Suprapubic skin (tissue), 4 donors: Measurements from ENCODE around the gene EPSTI1. TPM values are rescaled to one million over a fixed set of nuclear protein-coding genes. Genes with fewer than 3 reads are reported as not detected.

Experiments used
- DNase-seq, 2 donors: peaks; one replicate each; pipeline ENCODE4 v3.0.0-alpha.2; 2019; ENCODE audit warnings: low spot score in 2 of 2
- H3K27ac ChIP-seq: fragments of 200-600 bp; sonication (generic); one replicate; pipeline ENCODE4 v1.5.1; 2019
- H3K27me3 ChIP-seq: fragments of 200-600 bp; sonication (generic); one replicate; pipeline ENCODE4 v1.5.1; 2019
- H3K36me3 ChIP-seq: fragments of 200-600 bp; sonication (generic); one replicate; pipeline ENCODE4 v1.5.1; 2019
- H3K4me1 ChIP-seq: fragments of 200-600 bp; sonication (generic); one replicate; pipeline ENCODE4 v1.5.1; 2019
- H3K4me3 ChIP-seq: fragments of 200-600 bp; sonication (generic); one replicate; pipeline ENCODE4 v1.5.1; 2019; ENCODE audit warnings: mild to moderate bottlenecking
- H3K9me3 ChIP-seq: fragments of 200-600 bp; sonication (generic); one replicate; pipeline ENCODE4 v1.5.1; 2019
- EP300 ChIP-seq: sonication (generic); formaldehyde crosslinking; IDR thresholded peaks from one replicate; pipeline ENCODE4 v1.6.1; 2017; ENCODE audit warnings: antibody characterized with exemption
- POLR2A ChIP-seq, 2 donors: fragments of 450-650 bp; IDR thresholded peaks; one replicate each; pipeline ENCODE4 v1.6.1; 2017; ENCODE audit warnings: antibody characterized with exemption in 2 of 2, mild to moderate bottlenecking in 2 of 2, moderate library complexity in 2 of 2
- POLR2AphosphoS5 ChIP-seq, 3 donors: sonication (generic); formaldehyde crosslinking; IDR thresholded peaks; one replicate each; pipeline ENCODE4 v1.6.1; 2017; ENCODE audit warnings: antibody characterized with exemption in 3 of 3
- WGBS: methylation state at CpG from one replicate; pipeline ENCODE4 v1.1.5; 2018; 5-methylcytosine and 5-hydroxymethylcytosine counted together
- total RNA-seq, 4 donors: library from RNA; depleted of rRNA; stranded (reverse); fragments of >200 nt; gene quantifications; one replicate each; pipeline ENCODE4 v1.1.0, GENCODE V29; 2016
- TF ChIP-seq, protein P1 (sequence below), 2 donors: fragments of 200-600 bp in 1 of 2; fragments of 450-650 bp in 1 of 2; sonication (generic) in 1 of 2; IDR thresholded peaks; one replicate each; pipeline ENCODE4 v1.5.1; 2016 to 2019; ENCODE audit warnings: antibody characterized with exemption in 2 of 2, mild to moderate bottlenecking in 1 of 2, moderate library complexity in 1 of 2

Gene EPSTI1
- total RNA-seq, 4 donors from 2014 or later, result 0.53 to 2.7 (median 1.1) TPM

DNA sequence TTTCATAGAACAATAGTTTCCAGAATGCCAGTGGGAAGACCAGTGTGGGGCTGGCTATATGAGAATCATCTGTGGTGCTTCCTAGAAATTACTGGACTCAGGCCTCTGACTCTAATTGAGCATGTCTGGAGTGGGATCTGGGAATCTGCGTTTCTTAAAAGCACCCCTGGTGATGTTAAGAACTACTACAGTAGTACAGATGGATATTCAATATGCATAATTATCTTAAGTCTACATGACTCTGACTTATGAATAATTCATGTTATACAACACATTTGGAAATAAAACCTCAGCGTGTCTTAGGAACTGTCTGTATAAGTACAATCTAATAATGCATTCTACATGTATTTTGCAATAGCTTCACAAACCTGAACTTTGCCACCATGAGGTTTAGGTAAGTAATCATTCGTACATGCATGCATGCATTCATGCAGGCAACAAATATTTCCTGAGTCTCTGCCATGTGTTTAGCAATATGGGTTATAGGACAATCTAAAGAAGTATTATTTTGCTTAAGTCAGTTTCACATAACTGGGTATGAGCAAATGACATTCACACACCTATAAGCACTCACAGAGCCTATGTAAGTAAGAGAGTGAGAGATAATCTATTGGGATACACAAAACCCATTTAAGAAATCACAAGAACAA is 62.0 kb downstream of the EPSTI1 start:
- no peak for TF ChIP-seq EP300
- TF ChIP-seq POLR2A (IDR thresholded peaks at IDR 0.05), result no peak
- no peak for TF ChIP-seq POLR2AphosphoS5 (IDR thresholded peaks at IDR 0.05)
- TF ChIP-seq, protein P1, sequence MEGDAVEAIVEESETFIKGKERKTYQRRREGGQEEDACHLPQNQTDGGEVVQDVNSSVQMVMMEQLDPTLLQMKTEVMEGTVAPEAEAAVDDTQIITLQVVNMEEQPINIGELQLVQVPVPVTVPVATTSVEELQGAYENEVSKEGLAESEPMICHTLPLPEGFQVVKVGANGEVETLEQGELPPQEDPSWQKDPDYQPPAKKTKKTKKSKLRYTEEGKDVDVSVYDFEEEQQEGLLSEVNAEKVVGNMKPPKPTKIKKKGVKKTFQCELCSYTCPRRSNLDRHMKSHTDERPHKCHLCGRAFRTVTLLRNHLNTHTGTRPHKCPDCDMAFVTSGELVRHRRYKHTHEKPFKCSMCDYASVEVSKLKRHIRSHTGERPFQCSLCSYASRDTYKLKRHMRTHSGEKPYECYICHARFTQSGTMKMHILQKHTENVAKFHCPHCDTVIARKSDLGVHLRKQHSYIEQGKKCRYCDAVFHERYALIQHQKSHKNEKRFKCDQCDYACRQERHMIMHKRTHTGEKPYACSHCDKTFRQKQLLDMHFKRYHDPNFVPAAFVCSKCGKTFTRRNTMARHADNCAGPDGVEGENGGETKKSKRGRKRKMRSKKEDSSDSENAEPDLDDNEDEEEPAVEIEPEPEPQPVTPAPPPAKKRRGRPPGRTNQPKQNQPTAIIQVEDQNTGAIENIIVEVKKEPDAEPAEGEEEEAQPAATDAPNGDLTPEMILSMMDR (IDR thresholded peaks at IDR 0.05), result no peak
- Histone ChIP-seq H3K27ac (no peak overlapping the region), H3K9me3 (no peaks in the 10 kb centered on the region), H3K27me3 (no peaks in the 10 kb centered on the region), H3K4me1 (no peaks in the 10 kb centered on the region), H3K4me3 (no peak overlapping the region), H3K36me3 (peaks cover 9% of the 10 kb centered on the region)
- no peak for DNase-seq
- WGBS, result 80% methylated on average over 3 of the region's 3 CpGs

DNA sequence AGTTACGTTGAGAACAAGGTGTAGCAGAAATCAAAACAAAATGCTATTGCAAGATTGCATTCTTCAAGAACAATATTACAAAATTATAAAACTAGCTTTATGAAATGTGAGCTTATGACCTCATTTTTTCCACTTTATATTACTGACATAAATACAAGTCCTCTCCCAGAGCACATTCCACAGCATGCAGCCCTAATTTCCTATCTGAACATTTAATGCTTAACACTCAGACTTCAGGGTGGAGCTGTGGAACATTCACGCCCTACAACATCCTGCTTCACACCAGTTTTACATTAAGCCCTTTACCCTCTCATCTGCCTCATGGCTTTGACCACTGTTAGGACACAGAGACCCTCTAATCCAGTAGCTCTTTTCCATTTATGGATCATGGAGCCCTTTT is 65.5 kb downstream of the EPSTI1 start:
- H3K36me3 ChIP-seq, result peaks cover 10% of the 10 kb centered on the region
- H3K4me1 ChIP-seq, result no peaks in the 10 kb centered on the region
- WGBS, result 75% methylated on average over 2 of the region's 2 CpGs
- H3K27ac ChIP-seq, result no peak overlapping the region
- no peak for DNase-seq
- no peaks in the 10 kb centered on the region for H3K27me3 ChIP-seq
- TF ChIP-seq, protein P1 (IDR thresholded peaks at IDR 0.05), result no peak
- TF ChIP-seq POLR2AphosphoS5 (IDR thresholded peaks at IDR 0.05) (no peak), POLR2A (IDR thresholded peaks at IDR 0.05) (no peak), EP300 (no peak)
- no peaks in the 10 kb centered on the region for H3K9me3 ChIP-seq
- H3K4me3 ChIP-seq, result no peak overlapping the region

DNA sequence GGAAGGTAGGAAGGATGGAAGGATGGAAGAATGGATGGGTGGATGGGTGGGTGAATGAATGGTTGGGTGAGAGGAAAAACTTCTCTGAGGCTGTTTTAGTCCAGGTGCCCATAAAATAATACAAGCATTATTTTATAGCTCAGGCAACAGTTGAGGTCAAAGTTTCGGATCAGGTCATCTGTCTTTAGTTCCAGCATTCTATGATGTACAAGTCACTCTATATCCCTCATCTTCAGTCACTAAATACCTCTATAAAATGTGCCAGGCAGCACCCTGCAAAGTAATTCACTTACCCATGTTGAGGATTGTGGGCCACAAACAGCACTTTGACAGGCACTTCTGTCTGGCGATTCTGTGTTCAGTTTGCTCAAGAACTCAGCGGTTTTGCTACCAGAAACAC is 66.0 kb downstream of the EPSTI1 start:
- H3K27ac ChIP-seq, result no peak overlapping the region
- peaks cover 10% of the 10 kb centered on the region for H3K36me3 ChIP-seq
- WGBS, result 91% methylated on average over 3 of the region's 3 CpGs
- H3K9me3 ChIP-seq, result no peaks in the 10 kb centered on the region
- no peaks in the 10 kb centered on the region for H3K4me1 ChIP-seq
- H3K27me3 ChIP-seq, result no peaks in the 10 kb centered on the region
- H3K4me3 ChIP-seq, result no peak overlapping the region
- no peak for DNase-seq
- TF ChIP-seq, protein P1 (IDR thresholded peaks at IDR 0.05), result no peak
- TF ChIP-seq POLR2AphosphoS5 (IDR thresholded peaks at IDR 0.05) (no peak), EP300 (no peak)

DNA sequence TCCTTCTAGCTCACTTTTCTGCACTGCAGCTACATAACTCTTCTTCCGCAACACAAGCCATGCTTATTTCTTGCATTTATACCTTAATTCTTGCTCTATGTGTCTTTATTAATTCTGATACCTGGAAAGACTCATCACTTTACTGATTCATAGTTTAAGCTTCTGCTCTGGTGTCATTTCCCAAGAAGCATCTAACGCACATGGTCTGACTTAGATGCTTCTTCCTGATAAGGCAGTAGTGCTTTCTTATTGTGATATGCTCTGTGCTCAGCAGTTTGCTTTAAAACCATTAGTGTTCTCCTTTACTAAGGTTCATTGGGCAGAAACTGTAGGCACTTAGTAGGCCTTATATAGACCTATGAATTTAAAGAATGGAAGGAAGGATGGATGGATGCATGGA is 66.4 kb downstream of the EPSTI1 start:
- Histone ChIP-seq H3K27ac (no peak overlapping the region), H3K27me3 (no peaks in the 10 kb centered on the region), H3K36me3 (peaks cover 10% of the 10 kb centered on the region), H3K9me3 (no peaks in the 10 kb centered on the region), H3K4me3 (no peak overlapping the region), H3K4me1 (no peaks in the 10 kb centered on the region)
- no peak for DNase-seq
- 93% methylated on average over 2 of the region's 2 CpGs for WGBS
- no peak for TF ChIP-seq POLR2A (IDR thresholded peaks at IDR 0.05)
- TF ChIP-seq EP300, result no peak
- TF ChIP-seq, protein P1 (IDR thresholded peaks at IDR 0.05), result no peak
- no peak for TF ChIP-seq POLR2AphosphoS5 (IDR thresholded peaks at IDR 0.05)

DNA sequence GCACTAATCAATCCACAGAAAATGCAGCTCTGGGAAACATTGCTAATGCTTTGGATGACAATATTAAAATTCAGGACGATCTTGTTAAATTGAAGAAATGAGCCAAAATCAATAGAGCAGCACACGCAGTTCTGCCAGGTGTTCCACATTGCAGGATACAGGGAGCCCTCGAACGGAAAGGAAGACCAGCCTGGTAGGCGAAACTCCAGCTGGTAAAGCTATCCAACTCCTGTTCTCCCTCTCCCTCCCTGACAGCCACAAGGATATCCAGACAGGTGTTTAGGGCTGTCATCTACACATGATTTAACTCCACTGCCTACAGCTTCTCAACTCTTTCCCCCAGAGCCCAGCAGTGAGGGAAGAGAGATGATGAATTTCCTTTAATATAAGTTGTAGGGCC is 67.7 kb downstream of the EPSTI1 start:
- no peak for TF ChIP-seq EP300
- no peak for TF ChIP-seq POLR2A (IDR thresholded peaks at IDR 0.05)
- Histone ChIP-seq H3K4me3 (no peak overlapping the region), H3K9me3 (no peaks in the 10 kb centered on the region), H3K36me3 (peaks cover 10% of the 10 kb centered on the region), H3K27me3 (no peaks in the 10 kb centered on the region), H3K4me1 (no peaks in the 10 kb centered on the region), H3K27ac (no peak overlapping the region)
- WGBS, result 85% methylated on average over 5 of the region's 5 CpGs
- DNase-seq, result no peak

DNA sequence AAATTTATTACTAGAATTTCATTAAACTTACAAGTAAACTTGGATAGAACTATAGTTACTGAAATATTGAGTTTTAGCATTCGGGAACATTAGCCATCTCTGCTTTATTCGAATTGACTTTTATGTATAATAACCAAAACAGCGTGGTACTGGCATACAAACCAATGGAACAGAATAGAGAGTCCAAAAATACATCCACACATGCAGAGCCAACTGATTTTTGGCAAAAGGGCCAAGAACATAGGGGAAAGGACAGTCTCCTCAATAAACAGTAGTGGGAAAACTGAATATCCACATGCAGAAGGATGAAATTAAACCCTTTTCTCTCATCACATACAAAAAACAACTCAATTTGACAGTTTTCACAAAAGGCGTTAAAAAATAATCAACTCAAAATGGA is 84.3 kb downstream of the EPSTI1 start:
- no peaks in the 10 kb centered on the region for H3K9me3 ChIP-seq
- H3K36me3 ChIP-seq, result no peaks in the 10 kb centered on the region
- 97% methylated on average over 4 of the region's 4 CpGs for WGBS
- no peak overlapping the region for H3K4me3 ChIP-seq
- no peaks in the 10 kb centered on the region for H3K27me3 ChIP-seq
- H3K27ac ChIP-seq, result no peak overlapping the region
- DNase-seq, result no peak
- no peaks in the 10 kb centered on the region for H3K4me1 ChIP-seq
- TF ChIP-seq, protein P1 (IDR thresholded peaks at IDR 0.05), result no peak
